Astrocyte (in vitro differentiated cells and primary cell): Measurements from ENCODE around the gene PFKFB2.

Experiments used
- CTCF ChIP-seq: IDR thresholded peaks from 2 replicates; pipeline ENCODE4 v1.5.1; 2011; ENCODE audit warnings: low read depth, mild to moderate bottlenecking, inconsistent platforms, low read length, moderate library complexity; ENCODE audit not compliant: insufficient read depth
- EZH2 ChIP-seq: IDR thresholded peaks from 2 replicates; pipeline ENCODE4 v1.6.1; 2012; ENCODE audit warnings: mild to moderate bottlenecking, low read length, inconsistent platforms; ENCODE audit not compliant: insufficient read depth

DNA sequence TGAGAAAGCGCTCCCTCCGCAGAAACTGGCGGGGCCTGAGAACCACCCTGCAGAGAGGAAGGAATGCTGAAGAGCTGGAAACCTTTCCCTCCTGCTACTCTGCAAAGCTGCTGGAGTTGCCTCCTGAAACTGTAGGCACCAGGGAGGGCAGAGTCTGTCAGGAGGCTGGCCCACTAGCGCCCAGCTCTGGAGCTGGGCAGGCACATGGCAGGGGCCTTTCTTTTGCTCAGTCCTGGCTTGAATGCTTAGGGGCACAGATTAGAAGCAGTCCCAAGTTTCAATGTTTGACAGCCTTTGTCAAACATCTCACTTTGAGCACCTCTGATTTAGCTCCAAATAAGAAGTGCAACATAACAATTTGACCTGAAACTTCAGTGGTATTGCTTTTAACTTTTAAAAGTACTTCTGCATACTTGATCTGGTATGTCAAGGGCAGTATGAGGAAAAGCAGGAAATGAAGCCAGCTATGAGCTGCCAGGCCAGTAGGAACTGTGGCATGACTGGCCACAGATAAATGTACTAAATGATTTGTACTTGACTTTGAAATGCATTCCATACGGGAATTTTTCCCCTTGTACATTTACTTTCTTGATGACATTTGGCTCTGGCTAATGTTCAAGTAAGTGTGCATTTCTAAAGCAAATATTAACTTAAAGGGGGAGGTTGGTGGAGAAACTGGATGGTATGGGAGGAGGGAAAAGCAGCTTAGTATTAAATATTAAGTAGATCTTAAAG lies 27.8 kb upstream of the PFKFB2 start:
- no peak for TF ChIP-seq CTCF
- no peak for TF ChIP-seq EZH2
